GM06990 (cell line): ENCODE results near the gene ADCY5.
A peak's percentile ranks its signal among the peaks of the same experiment; 100 is the strongest.

Experiments
- DNase-seq: peaks from one replicate; pipeline ENCODE4 v3.0.0-alpha.2; 2011; ENCODE audit not compliant: insufficient read length; ENCODE audit errors: extremely low read depth
- H3K27me3 ChIP-seq: replicated peaks from 2 replicates; pipeline ENCODE4 v1.6.0; 2011; ENCODE audit warnings: low read length; ENCODE audit not compliant: control insufficient read depth, insufficient read depth
- H3K36me3 ChIP-seq: 2 replicates; pipeline ENCODE4 v1.5.1; 2011; ENCODE audit warnings: low read length; ENCODE audit not compliant: control insufficient read depth, insufficient read depth
- H3K4me3 ChIP-seq: replicated peaks from 2 replicates; pipeline ENCODE4 v1.5.1; 2011; ENCODE audit warnings: low read depth, mild to moderate bottlenecking, control low read depth, low read length
- CTCF ChIP-seq: IDR thresholded peaks from 2 replicates; pipeline ENCODE4 v1.5.1; 2011; ENCODE audit warnings: low read length, control low read depth, mild to moderate bottlenecking, inconsistent platforms; ENCODE audit not compliant: insufficient read depth, poor library complexity, severe bottlenecking

ADCY5 gene

DNA sequence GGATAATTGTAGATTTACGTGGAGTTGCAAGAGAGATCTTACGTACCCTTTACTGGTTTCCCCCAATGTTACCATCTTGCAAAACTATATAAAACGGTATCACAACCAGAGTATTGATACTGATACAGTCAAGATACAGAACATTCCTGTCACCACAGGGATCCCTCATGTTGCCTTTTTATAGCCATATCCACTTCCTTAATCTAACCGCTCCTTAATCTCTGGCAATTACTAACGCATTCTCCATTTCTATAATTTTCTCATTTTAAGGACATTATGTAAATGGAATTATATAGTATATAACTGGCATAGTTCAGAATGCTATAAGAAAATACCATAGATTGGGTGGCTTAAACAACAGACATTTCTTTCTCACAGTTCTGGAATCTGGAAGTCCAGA lies 186.0 kb downstream of the ADCY5 start:
- TF ChIP-seq CTCF, result no peak
- Histone ChIP-seq H3K27me3 (no peaks in the 10 kb centered on the region), H3K36me3 (no peaks in the 10 kb centered on the region), H3K4me3 (no peak overlapping the region)
- no peak for DNase-seq

- no peaks in the 10 kb centered on the region for H3K27me3 ChIP-seq
- no peak for TF ChIP-seq CTCF
- no peak for DNase-seq
- H3K36me3 ChIP-seq, result no peaks in the 10 kb centered on the region
- H3K4me3 ChIP-seq, result no peak overlapping the region
Measured at GRCh38 chr3:123262226-123262625, 186.7 kb downstream of the ADCY5 start.

- DNase-seq, result no peak
- H3K27me3 ChIP-seq, result no peaks in the 10 kb centered on the region
- H3K4me3 ChIP-seq, result no peak overlapping the region
- no peaks in the 10 kb centered on the region for H3K36me3 ChIP-seq
- TF ChIP-seq CTCF, result no peak
Measured at GRCh38 chr3:123261666-123262065, 187.2 kb downstream of the ADCY5 start.

GRCh38 chr3:123258811-123259420 lies 190.0 kb downstream of the ADCY5 start:
- peak; percentile 44 for TF ChIP-seq CTCF
- no peaks in the 10 kb centered on the region for H3K27me3 ChIP-seq
- DNase-seq, result no peak

DNA sequence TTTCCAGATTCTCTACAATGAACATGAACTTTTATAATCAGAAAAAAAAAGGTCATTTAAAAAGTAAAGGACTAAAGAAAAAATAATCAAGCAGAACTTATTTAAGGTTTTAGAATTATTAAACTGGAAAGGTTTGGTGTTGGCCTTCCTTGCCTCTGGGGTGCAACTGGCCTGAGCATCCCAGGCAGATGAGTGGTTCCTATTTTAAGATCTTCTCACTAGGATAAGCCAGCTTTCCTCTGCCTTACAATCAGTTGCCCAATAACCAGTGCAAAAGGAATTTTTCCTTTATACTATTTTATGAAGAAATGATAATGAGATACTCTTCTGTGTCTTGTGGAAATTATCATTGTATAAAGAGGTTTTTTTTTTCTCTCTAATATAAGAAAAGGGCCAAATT lies 190.5 kb downstream of the ADCY5 start:
- Histone ChIP-seq H3K27me3 (no peaks in the 10 kb centered on the region), H3K36me3 (no peaks in the 10 kb centered on the region), H3K4me3 (no peak overlapping the region)
- DNase-seq, result no peak
- TF ChIP-seq CTCF, result no peak

More at GRCh38 chr3:123258811-123259420, 190.0 kb downstream of the ADCY5 start:
- Histone ChIP-seq H3K36me3 (no peaks in the 10 kb centered on the region), H3K4me3 (no peak overlapping the region)

DNA sequence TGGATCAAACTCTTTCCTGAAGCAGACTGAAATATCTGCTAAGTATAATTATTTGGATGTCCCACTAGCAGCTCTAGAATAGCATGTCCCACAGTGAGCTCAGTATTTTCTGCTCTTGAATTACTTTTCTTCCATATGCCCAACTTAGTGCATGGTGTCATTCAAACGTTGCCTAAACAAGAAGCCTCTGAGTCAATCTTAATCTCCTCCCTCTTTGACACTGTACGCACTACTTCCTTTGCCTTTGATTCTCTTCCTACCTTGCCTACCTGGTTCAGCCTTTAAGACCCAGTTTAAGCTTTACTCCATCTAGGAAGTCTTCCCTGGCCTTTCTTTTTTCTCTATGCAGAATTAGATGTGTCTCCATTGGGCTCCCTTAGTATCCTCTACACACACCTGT lies 192.6 kb downstream of the ADCY5 start:
- no peak for TF ChIP-seq CTCF
- Histone ChIP-seq H3K36me3 (no peaks in the 10 kb centered on the region), H3K4me3 (no peak overlapping the region), H3K27me3 (no peaks in the 10 kb centered on the region)
- no peak for DNase-seq
